Astrocyte of the spinal cord (primary cell): Measurements from ENCODE around the gene FAM193A.

Source experiments
- DNase-seq: peaks from one replicate; pipeline ENCODE4 v3.0.0; 2011; ENCODE audit warnings: low read depth, low spot score
- H3K4me3 ChIP-seq: 2 replicates; pipeline ENCODE4 v1.5.1; 2011; ENCODE audit warnings: low read depth, mild to moderate bottlenecking, low read length, moderate library complexity
- CTCF ChIP-seq: IDR thresholded peaks from 2 replicates; pipeline ENCODE4 v1.5.1; 2012; ENCODE audit warnings: low read depth, mild to moderate bottlenecking, low read length, inconsistent platforms
- in situ Hi-C: cut with HindIII; loops from 2 replicates; pipeline ENCODE4 v1.10.0; 2017; ENCODE audit warnings: low sequenced_read_pairs

Gene FAM193A

GRCh38 chr4:2596611-2597010, 60.2 kb downstream of the FAM193A start:
- no peak for TF ChIP-seq CTCF
- H3K4me3 ChIP-seq = no peak overlapping the region
- in situ Hi-C loops = no loop called here
- no peak for DNase-seq

GRCh38 chr4:2598511-2599303, 62.3 kb downstream of the FAM193A start:
- H3K4me3 ChIP-seq = no peak overlapping the region
- TF ChIP-seq CTCF = peak; percentile 17
- DNase-seq = peak; percentile 22
- in situ Hi-C loops = no loop called here

DNA sequence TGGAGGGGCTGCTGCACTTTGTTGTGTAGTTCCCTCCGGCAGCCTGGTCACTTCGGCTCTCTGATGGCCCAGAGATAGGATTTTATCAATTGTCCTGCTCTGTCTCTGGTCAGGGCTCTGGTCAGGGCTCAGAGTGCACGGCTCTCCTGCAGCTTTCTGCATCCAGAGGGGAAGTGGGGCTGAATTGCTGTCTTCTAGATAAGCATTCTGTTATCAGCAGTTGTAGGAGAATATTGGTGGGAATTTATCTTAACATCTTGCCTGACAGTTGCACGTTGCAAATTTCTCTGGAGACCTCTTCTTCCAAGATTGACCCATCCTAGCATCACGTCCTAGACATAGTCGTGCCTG, 62.8 kb downstream of the FAM193A start:
- no peak for TF ChIP-seq CTCF
- no peak overlapping the region for H3K4me3 ChIP-seq
- in situ Hi-C loops = no loop called here
- DNase-seq = no peak

- no peak for DNase-seq
- in situ Hi-C loops = no loop called here
- H3K4me3 ChIP-seq = no peak overlapping the region
- no peak for TF ChIP-seq CTCF
These were observed 64.4 kb downstream of the FAM193A start for GRCh38 chr4:2600878-2601277.

- TF ChIP-seq CTCF = no peak
- no peak overlapping the region for H3K4me3 ChIP-seq
- in situ Hi-C loops = no loop called here
- DNase-seq = no peak
These were observed 68.2 kb downstream of the FAM193A start for GRCh38 chr4:2604614-2605013.

DNA sequence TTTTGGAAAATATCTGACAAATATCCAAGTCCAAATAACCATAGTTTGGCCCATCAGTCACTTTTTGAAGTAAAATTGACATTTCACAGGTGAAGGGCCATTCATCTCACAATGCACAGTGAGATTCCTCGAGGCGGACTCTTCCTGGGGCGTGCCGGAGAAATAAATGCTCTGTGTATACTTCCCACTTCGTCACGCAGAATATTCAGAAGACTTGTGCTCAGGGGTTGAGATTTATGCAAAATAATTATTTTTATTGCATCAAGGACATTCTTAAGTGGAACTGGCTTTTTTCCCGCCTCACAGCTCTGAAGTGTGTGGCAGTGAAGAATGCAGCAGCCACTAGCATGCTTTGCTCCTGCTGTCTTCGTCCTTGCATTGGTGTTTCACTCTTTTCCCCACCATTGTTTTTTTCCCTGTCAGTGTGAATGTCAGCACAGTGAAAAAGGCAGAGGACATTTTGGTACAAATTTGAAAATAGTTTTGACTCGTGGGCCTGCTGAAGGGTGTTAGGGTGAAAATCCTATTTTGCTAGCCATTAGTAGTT, 70.6 kb downstream of the FAM193A start:
- no peak for DNase-seq
- no peak for TF ChIP-seq CTCF
- H3K4me3 ChIP-seq = no peak overlapping the region
- in situ Hi-C loops = no loop called here
